Measurements from ENCODE around the gene LCE5A.
"Not testable (repeated sequence)": the region's sequence is repeated elsewhere in the genome, so short reads cannot be mapped to it uniquely, and the experiment has no call there.

The LCE5A gene

DNA sequence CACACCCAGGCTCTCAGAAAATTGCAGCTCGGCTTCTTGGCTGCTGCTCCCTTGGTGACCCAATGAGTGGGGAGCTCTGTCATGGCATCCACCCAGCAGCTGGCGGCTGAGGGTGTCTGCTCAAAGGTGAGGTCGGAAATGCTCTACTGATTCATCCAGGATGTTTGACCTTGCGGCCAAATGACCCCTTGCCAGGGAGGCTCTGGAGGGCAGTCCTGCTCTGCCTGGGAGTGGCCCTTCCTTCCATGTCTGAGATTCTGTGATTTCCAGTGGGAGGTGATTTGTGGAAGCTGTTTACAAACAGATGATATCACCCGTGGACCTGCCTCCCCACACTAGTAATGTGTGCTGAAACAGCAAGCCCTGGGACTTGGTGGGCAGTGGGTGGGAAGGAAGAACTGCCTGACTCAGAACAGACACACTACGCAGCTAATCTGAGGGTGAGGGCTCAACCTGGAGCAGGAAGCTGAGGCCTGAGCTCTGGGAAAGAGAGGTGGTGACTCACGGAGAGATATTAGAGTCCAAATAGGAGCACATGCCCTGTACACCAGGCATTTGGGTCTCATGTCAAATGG, 6.7 kb downstream of the LCE5A start:
- no peak for DNase-seq

DNA sequence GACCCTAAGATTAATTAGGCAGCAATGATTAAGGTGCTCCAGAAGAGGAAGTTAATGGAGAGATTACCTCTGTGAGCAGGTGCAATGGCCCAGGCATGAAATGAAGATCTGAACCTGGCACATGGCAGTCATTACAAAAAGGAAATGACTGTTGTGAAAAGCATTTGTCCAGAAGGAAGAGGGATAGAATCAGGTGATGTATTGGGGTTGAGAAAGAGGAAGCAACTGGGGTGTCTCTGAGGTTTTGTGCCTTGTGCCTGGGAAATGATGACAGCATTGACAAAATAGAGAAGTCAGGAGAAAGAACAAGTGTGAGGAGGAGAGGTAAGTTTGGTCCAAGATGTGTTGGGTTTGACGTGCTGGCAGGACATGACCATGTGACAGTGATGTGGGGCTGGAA, 9.2 kb downstream of the LCE5A start:
- DNase-seq, result no peak

- DNase-seq, result no peak
These were observed 10.0 kb downstream of the LCE5A start for GRCh38 chr1:152520561-152521090.

- no peak for DNase-seq
These were observed 14.6 kb downstream of the LCE5A start for GRCh38 chr1:152525080-152525641.

- DNase-seq, result no peak
These were observed 22.8 kb downstream of the LCE5A start for GRCh38 chr1:152533327-152533938.

- DNase-seq, result no peak
These were observed 25.2 kb downstream of the LCE5A start for GRCh38 chr1:152535774-152536173.

- no peak for DNase-seq
These were observed 26.9 kb downstream of the LCE5A start for GRCh38 chr1:152537496-152537895.

DNA sequence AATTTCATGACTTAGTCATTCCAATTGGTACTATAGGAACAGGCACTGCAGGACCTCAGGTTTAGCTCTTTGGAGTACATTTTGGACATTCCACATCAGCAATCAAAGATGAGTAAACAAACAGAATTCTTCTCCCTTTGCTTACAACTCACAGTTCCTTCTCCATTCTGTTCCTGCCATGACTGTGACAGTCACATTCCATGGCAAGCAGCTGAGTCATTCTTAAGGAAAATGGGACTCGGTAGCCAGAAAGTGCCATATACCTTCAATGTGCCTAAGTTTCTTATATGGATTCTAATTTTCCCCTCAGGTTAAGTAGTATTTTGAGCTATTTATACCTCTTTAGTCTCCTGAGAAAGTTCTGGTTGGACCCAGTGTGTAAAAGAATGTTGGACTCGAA, 29.3 kb downstream of the LCE5A start:
- no peak for DNase-seq

DNA sequence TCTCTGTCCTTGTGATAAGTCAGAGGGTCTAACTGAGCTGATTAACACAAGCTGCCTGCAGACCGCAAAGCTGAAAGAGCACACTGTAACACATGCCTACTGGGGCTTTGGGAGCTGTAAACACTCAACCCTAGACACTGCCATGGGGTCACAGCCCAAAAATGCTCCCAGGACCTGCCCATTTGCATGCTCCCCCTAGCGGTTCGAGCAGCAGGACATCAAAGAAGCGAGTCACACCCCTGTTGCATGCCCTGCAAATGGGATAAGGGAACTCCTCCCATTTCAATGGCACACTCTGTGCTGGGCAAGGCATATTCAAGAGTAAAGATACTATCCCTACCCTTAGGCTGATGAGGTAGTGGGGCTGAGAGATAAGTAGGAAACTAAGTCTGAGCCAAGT, 33.2 kb downstream of the LCE5A start:
- DNase-seq, result no peak

DNA sequence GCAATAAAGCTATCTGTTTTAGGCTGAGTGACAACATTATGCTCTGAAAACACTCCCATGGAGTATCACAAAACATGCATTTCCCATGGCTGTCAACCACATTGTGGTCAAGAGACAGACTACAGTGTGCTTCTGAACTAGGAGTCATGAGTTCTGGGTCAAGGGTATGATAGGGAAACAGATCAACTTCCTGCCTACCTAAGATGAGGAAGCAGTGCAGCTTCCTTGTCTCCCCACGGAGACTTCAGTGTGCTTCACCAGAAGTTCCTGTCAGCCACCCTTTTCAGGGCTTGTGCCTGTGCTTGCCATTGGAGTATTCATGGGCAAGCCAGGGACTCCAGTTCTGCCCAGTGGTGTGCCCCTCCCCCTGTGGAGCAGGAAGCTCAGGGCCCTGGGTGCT, 36.1 kb downstream of the LCE5A start:
- DNase-seq, result no peak

DNA sequence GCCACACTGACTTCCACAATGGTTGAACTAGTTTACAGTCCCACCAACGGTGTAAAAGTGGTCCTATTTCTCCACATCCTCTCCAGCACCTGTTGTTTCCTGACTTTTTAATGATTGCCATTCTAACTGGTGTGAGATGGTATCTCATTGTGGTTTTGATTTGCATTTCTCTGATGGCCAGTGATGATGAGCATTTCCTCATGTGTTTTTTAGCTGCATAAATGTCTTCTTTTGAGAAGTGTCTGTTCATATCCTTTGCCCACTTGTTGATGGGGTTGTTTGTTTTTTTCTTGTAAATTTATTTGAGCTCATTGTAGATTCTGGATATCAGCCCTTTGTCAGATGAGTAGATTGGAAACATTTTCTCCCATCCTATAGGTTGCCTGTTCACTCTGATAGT, 37.8 kb downstream of the LCE5A start:
- not testable (repeated sequence) for DNase-seq
